Measurements from ENCODE around the gene MYH14.
A peak's percentile ranks its signal among the peaks of the same experiment; 100 is the strongest.

The MYH14 gene

DNA sequence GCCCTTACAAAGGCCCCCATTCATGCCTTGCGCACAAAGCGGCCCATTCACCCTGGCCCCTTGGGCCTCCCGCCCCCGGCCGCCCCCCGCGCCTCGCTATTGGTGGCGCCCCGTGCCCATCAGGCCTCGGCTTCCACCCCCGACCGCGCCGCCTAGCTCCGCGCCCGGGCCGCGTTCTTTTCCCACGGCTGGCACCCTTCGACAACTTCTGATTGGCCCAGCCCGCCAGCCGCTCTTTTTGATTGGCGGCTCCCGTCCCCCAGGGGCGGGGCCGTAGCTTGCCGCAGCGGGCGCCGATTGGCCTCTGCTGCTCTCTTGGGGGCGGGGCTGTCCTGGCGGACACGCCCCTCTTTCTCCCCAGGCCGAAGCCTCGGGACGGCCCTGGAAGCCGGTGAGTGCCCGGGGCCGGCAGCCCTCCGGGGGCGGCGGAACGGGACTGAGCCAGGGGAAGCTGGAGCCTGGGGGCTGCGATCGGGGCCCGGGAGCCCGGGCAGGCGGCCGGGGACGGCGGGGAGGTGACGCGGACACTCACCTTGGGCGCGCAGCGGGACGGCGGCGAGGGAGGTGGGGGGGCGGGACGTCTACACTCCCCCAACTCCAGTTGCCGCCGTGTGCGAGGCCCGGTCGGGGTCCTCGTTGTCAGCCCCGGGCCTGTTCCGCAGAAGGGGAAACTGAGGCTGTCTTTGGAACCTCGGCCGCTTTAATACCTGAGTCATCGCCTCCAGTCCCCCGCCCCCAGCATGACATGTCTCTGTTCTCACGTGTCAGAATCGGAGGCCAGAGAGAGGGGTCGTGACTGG is at the start of gene MYH14:
Gene MYH14 (plus strand): TSS at position 342 of the 800 bp plus-strand sequence. CDS start 6,744 bp downstream, outside the sequence.
- peak; percentile 96 for DNase-seq (ENCODE audit: low spot score)

DNA sequence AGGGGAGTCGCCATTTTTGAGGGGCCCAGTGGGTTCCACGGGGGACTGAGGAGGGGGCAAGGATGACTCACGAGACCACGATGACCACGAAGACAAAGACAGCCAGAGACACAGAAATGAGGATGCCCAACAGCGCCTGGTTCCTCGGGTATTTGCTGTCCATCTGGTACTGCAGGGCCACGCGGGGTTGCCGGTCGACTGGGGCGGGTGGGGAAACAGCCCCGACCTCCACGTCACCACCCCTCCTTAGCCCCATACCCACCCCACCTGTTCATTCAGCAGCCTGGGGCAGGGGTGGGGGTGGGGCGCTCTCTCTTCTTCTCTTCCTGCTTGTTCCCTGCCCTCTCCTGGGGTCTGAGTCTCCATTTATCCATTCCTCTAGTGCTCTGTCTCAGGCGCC is 48.9 kb upstream of the MYH14 start:
- no peak for DNase-seq (ENCODE audit: low spot score)

DNA sequence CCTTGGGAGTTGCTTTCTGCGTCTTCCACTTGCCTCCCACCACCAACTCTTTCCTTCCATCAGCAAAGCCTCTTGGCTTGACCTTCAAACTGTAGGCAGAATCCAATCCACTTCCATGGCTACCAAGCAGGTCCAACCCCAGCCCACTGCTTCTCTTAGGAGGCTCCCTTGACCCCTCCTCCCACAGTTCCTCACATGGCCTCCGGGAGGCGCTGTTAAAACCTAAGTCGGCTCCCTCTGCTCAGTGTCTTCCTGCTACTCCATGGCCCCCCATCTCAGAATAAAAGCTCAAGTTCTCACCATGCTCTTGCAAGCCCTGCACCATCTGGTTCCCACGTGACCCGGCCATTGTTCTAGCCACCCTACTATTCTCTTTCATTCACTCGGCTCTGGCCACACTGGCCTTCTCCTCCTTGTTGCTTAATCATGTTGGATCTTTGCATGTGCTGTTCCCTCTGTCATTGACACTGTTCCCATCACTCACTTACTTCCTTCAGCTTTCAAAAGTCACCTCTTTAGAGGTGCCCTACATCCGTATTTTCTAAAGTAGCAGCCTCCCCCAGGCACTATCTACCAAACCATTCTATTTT is 47.8 kb upstream of the MYH14 start:
- DNase-seq (ENCODE audit: low spot score), result no peak

DNA sequence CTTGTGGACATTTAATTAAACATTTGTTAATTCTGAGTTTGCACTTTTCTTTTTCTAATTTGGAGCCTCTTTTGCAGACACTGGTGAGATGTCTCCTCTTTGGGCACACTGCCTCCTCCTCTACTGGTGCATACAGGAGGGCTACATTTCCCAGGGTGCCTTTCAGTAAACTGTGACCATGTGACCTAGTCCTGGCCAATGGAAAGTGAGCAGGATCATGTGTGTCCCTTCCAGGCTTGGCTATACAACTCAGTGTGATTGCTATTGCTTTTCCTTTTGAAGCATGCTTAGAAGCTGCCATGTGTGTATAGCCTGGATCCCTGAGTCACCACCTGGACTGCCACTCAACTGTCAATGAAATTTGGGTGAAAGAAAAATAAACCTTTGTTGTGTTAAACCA is 44.8 kb upstream of the MYH14 start:
- DNase-seq (ENCODE audit: low spot score), result no peak

DNA sequence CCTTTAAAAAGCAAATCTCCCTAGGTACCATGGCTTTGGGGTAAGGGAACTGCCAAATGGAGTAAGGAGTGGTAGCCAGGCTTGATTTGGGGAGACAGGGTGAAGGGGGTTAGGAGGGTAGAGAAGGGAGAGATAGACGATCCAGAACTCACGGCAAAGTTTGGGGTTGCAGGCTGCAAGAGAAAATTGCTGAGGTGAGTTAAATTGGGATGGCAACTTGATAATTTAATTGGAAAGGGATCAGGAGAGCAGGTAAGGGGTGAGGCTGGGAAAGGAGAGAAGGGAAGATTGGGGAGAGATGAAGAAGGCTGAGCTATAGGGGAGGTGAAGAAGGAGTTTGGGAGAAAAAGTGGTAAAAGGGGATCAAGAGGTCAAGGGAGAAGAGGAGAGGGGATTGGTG is 44.3 kb upstream of the MYH14 start:
- no peak for DNase-seq (ENCODE audit: low spot score)

DNA sequence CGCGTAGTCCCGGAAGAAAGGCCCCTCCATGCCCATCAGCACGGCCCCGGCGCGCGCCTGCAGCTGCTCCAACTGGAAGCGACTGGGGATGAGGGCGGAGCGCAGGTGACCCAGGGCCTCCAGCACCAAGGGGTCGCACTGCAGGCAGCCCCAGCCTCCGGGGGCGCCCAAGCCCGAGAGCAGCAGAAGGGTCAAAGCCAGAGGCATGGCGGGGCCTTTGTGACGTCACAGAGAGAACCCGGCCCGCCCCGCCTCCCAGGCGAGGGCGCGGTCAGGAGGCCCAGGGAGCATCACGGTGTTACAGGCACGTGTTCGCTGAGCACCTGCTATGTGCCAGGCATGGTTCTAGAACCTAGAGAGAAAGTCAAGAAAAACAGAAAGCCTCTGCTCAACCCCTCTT is 40.4 kb upstream of the MYH14 start, which contains the start of gene IZUMO2:
Gene IZUMO2 (minus strand): TSS at position 294 of the 400 bp plus-strand sequence. CDS start 87 bp downstream, at position 207.
- no peak for DNase-seq (ENCODE audit: low spot score)

DNA sequence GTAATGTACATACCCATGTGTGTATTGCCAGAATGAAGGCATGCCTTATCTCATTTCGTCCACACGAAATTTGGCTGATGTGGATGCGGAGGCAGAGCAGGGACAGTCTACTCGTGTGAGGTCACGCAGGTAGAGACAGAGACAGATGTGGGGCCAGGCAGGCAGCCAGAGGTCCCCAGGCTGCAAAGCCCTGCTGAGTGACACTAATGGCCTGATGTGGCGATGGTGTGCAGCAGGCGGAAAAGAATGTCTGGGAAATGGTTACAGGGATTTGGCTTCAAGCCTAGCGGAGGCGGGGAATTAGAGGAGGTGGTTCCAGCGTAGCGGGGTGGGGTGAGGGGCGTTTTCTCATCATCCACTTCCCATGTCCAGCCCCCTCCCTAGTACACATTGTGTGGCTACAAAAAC is 36.1 kb upstream of the MYH14 start:
- DNase-seq (ENCODE audit: low spot score), result no peak

DNA sequence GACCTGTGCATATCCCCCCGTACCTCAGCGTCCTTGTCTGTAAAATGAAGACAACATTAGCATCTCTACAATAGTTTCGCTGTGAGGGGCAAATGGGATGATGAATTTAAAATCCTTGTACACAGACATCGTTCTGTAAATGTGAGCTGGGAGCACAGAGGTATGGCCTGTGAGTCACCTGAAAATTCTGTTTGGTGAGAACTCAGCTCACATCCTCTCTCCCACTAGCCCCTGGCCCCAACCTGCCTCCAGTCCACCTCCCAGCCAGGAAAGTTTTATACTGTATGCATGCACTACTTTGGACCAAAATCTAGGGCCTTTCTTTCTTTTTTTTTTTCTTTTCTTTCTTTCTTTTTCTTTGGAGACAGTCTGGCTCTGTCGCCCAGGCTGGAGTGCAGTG is 31.7 kb upstream of the MYH14 start:
- DNase-seq (ENCODE audit: low spot score), result no peak

DNA sequence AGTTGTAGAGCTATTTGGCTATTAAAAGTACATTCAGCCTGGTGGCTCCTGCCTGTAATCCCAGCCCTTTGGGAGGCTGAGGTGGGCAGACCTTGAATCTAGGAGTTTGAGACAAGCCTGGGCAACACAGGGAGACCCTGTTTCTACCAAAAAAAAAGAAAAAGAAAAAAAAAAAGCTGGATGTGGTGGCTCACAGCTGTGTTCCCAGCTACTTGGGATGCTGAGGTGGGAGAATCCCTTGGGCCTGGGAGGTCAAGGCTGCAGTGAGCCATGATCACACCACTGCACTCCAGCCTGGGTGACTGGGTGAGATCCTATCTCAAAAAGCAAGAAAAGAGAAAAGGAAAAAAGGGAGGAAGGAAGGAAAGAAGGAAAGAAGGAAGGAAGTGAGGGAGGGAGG is 30.7 kb upstream of the MYH14 start:
- no peak for DNase-seq (ENCODE audit: low spot score)

DNA sequence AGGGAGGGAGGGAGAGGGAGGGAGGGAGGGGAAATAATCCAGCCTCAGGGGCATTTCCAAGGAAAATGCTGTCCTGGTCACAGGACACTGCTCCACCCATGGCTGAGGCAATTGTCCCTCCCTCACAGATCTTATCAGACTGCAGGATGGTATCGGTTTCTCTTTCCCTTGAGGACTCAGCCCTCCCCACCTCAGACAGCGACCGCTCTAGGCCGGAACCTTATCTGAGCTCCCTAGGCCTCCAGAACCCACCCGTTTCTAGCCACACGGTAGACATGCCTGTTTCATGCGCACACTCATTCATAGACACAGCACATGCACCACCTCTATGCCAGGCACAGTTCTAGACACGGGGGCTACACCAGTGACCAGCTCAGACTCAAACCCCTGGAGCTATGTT is 30.3 kb upstream of the MYH14 start:
- DNase-seq (ENCODE audit: low spot score), result no peak

DNA sequence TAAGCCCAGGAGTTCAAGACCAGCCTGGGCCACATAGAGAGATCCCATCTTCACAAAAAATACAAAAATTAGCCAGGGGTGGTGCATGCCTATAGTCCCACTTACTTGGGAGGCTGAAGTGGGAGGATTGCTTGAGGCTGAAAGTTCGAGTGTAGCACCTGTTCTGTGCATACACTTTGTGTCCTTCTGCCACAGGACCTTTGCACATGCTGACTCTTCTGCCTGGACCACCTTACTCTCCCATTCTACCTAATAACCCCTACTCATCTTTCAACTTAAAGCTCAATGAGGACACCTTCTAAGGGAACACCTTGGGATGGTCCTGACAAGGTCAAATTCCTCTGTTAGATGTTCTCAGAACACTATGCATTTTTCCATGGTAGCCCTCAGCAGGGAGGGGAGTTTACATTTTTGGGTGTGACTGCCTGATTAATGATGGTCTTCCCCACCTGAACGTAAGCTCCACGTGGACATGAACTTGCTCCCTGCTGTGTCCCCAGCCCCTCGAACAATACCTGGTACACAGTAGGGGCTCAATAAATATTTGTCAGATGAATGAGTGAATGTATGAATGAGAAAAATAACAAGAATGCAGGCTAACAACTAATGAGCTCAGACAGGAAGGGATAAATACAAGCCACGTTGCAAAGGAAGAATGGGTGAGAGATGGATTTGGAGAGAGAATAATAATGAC is 29.2 kb upstream of the MYH14 start:
- no peak for DNase-seq (ENCODE audit: low spot score)

DNA sequence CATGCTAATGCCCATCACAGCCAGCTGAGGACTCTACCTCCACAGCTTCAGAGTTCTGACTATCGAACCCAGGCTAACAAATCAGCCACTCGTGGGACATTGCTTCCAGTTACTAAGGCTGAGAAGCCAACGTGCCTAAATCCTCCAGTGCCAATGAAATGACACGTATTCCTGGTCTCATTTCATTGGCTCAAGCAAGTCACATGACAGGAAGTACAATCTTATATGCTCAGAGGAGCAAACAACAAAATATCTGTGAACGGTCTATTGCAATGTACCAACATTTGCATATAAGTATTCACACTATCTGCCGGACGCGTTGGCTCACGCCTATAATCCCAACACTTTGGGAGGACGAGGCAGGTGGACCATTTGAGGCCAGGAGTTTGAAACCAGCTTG is 27.5 kb upstream of the MYH14 start:
- no peak for DNase-seq (ENCODE audit: low spot score)

DNA sequence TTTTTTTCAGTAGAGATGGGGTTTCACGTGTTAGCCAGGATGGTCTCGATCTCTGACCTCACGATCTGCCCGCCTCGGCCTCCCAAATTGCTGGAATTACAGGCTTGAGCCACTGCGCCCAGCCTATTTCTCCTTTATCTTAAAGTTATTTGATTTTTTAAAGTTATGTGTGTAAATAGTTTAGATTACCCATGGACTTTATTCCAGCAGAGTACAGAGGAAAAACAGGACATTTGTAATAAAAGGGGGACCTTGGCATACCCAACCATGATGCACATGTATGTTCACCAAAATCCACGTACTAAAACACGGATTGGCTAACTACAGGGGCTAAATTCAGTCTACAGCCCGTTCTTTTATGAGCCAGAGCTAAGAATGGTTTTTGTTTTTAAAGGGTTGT is 26.6 kb upstream of the MYH14 start:
- no peak for DNase-seq (ENCODE audit: low spot score)

DNA sequence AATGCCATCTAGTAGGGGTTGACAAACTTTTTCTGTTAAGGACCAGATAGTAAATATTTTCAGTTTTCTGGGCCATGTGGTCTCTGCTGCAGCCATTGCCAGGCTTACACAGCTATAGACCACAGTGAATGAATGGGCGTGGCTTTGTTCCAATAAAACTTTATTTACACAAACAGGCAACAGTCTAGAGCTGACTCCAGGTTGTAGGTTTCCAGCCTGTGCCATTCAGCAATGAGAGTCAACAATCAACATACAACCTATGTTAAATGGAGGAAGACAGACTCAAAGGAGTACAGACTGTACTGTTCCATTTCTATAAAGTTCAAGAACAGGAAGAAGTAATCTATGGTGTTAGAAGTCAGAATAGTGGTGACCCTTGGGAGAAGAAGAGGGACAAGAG is 25.1 kb upstream of the MYH14 start:
- no peak for DNase-seq (ENCODE audit: low spot score)

DNA sequence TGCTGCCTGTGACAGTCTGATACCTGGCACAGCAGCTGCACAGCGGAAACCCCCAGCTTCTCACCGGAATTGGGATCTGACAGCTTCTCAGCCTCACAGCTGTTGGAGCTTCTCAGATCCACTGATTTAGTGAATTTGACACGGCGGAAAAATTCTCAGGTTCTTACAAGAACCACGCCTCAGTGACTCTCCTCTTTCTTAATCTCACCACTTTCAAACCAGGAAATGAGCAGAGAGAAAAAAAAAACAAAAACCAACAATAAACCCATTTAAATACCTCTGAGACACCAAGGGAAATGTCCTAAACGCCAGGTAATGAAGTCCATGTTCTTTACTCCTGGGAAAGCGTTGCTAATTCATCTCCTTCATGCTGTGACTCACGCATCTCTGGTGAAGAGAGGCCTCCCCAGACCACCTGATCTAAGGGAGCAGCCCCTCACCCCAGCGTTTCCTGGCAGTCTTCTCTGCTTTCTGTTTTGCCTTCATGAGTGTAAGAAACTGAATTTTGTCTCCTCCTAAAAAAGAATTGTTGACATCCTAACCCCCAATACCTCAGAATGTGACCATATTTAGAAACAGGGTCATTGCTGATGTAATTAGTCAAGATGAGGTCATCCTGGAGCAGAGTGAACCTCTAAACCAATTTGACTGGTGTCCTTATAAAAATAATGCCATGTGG is 24.4 kb upstream of the MYH14 start:
- no peak for DNase-seq (ENCODE audit: low spot score)

DNA sequence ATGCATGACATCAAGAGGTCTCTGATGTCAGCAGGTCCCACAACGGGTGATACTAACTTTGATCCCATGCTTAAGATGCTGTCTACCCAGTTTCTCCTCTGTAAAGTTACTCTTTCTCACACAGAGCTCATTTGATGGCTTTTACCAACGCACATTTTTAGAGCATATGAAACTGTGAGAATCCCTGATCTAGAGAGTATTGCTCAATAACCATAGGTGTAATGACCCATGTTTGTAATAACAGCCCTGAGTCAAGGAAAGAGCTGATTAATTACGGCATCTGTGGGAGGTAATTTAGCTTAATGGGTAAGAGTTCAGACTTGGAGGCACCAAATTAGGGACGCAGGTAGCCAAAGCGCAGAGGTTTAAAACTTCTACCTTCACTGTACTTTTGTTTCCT is 22.3 kb upstream of the MYH14 start:
- DNase-seq (ENCODE audit: low spot score), result no peak

DNA sequence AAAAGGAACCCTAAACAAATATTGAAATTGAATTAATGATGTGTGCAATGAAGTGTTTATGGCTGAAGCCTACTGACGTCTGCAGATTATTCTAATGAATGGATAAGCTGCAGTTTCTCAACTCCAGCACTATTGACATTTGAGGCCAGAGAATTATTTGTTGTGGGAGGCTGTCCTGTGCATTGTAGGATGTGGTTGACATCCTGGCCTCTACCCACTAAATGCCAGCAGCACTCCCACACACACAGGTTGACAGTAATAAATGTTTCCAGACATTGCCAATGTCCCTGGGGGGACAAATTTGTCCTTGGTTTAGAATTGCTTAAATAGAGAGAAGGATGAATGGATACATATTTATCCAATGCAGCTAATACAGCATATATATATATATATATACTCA is 19.2 kb upstream of the MYH14 start:
- DNase-seq (ENCODE audit: low spot score), result no peak

DNA sequence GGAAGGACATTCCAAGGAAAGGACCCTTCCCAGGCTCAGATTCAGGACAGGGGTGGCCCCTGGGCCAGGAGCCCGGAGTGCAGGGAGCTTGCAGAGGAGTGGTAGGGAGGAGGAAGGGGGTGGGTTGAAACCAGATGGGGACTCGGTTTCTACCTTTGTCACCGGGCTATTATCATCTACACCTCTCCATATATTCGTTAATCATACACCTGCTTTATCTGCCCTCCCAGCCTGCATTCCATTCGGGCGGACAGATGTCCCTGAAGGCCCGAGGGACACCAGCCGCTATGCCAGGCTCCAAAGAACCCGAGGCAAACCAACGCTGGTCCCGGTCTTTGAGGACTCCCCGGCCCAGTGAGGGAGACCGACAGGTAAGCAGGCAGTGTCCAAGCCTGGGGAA is 15.5 kb upstream of the MYH14 start:
- DNase-seq (ENCODE audit: low spot score), result no peak

DNA sequence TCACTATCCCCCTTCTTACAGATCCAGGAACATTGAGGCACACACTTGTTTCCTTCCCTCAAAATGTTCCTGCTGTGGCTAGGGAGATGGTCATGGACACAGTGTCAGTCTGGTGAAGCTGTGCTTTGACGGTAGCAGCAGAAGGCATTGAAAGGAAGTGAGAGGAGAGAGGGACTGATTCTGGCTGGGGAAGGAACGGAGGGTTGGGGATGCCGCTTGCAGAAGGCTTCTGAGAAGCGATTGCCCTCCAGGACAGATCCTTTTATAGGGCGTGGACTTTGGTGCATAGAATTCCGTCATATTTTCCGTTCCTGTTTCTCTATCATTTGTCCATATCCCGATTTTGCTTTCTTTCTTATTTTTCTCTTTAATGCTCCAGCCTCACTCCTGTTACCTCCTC is 14.1 kb upstream of the MYH14 start:
- DNase-seq (ENCODE audit: low spot score), result no peak

DNA sequence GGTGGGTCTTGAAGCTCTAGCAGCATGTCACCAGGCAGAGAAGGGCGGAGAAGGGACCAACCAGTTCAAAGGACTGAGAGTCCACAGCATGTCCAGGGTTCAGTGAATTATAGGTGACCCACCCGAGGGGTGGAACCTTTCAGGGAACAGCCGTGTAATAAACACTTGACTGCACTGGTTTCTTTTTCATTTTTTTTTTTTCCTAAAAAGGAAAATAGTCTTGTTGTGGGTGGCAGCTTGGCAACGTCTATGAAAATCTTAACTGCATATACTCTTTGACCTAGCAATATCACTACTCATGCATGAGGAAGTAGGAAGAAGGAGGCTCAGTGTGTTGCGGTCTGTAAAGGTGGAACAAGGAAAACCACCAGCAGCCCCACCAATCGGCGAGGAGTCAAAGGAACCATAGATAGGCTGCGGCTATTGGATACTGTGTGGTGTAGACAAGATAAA is 13.0 kb upstream of the MYH14 start:
- no peak for DNase-seq (ENCODE audit: low spot score)

DNA sequence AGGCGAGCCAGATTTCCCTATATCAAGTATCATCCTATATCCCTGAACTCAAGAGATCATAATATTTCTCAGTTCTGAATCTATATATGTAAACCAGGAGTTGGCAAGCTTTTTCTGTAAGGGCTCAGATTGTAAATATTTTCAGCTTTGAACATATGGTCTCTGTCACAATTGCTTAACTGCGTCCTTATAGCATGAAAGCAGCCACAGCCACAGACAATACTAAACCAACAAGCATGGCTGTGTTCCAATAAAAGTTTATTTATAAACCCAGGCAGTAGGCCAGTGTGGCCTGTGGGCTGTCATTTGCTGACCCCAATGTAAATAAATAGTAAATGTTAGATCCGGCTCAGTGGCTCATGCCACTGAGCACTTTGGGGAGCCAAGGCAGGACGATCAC is 12.2 kb upstream of the MYH14 start:
- no peak for DNase-seq (ENCODE audit: low spot score)

DNA sequence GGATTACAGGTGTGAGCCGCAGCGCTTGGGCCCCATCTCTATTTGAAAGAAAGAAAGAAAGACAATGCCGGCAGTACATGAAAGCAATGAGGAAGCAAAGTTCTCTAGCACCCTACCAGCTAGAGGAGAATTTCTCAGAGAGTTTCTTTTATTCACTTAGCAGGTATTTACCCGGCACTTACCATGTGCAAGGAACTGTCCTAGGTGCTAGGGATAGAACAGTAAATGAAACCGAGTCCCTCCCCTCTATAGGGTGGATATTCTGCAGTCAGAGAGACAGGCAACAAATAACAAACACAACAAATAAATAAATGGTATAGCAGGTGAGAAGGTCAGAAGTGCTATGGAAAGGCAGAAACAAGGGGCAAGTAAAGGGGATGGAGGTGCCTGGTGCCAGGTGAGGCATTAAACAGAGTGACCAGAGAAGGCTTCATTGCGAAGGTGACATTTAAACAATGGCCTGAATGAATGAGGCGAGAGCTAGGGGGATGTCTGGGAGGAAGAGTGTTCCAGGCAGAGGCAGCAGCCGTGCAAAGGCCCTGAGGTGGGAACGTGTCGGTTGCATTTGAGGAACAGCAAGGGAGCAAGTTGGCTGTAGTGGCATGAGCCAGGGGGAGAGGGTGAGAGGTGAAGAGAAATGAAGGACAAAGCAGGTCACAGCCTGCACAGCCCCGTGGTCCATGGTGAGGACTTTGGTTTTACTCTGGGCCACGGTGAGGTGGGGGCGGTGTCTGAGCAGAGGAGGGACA is 10.8 kb upstream of the MYH14 start:
- no peak for DNase-seq (ENCODE audit: low spot score)
